HEK293T (cell line): ENCODE results near the gene GPHN.

Experiments
- CTCF ChIA-PET: fragments of 350-600 bp; formaldehyde crosslinking; extraction: SDS; loops from one replicate; lab custom pipeline; 2021; ENCODE audit warnings: antibody characterized with exemption, inconsistent platforms; lab: Yijun Ruan, JAX
- POLR2A ChIA-PET: fragments of 350-600 bp; formaldehyde crosslinking; extraction: SDS; loops from one replicate; lab custom pipeline; 2020; ENCODE audit warnings: antibody characterized with exemption, inconsistent platforms; lab: Yijun Ruan, JAX
- DNase-seq: peaks from one replicate; pipeline ENCODE4 v3.0.0; 2012; ENCODE audit warnings: mixed read lengths; ENCODE audit errors: extremely low spot score
- ARNT ChIP-seq: fragments of 450-650 bp; IDR thresholded peaks from 2 replicates; pipeline ENCODE4 v1.6.1; 2017; ENCODE audit warnings: mild to moderate bottlenecking
- BHLHE40 ChIP-seq: fragments of 450-650 bp; IDR thresholded peaks from 2 replicates; pipeline ENCODE4 v1.6.1; 2016; ENCODE audit warnings: mild to moderate bottlenecking, moderate library complexity, borderline replicate concordance
- CTBP1 ChIP-seq: fragments of 450-650 bp; IDR thresholded peaks from 2 replicates; pipeline ENCODE4 v1.6.1; 2016; ENCODE audit warnings: borderline replicate concordance
- ELF4 ChIP-seq: fragments of 450-650 bp; IDR thresholded peaks from 2 replicates; pipeline ENCODE4 v1.6.1; 2017; ENCODE audit warnings: antibody characterized with exemption
- FOXA1 ChIP-seq: fragments of 450-650 bp; IDR thresholded peaks from 2 replicates; pipeline ENCODE4 v1.6.1; 2016; ENCODE audit warnings: mild to moderate bottlenecking
- FOXK2 ChIP-seq: fragments of 450-650 bp; IDR thresholded peaks from 2 replicates; pipeline ENCODE4 v1.6.1; 2016; ENCODE audit warnings: mild to moderate bottlenecking
- FOXM1 ChIP-seq: fragments of 450-650 bp; IDR thresholded peaks from 2 replicates; pipeline ENCODE4 v1.6.1; 2017; ENCODE audit warnings: mild to moderate bottlenecking, borderline replicate concordance
- HDGF ChIP-seq: fragments of 450-650 bp; IDR thresholded peaks from 2 replicates; pipeline ENCODE4 v1.6.1; 2017; ENCODE audit warnings: antibody characterized with exemption, borderline replicate concordance
- L3MBTL2 ChIP-seq: fragments of 450-650 bp; conservative IDR thresholded peaks from 2 replicates; pipeline ENCODE4 v1.6.1; 2016; ENCODE audit warnings: mild to moderate bottlenecking
- LEF1 ChIP-seq: fragments of 450-650 bp; IDR thresholded peaks from 2 replicates; pipeline ENCODE4 v1.6.1; 2017; ENCODE audit warnings: mild to moderate bottlenecking, borderline replicate concordance
- NFRKB ChIP-seq: fragments of 450-650 bp; IDR thresholded peaks from 2 replicates; pipeline ENCODE4 v1.6.1; 2016; ENCODE audit warnings: mild to moderate bottlenecking, moderate library complexity
- SP1 ChIP-seq: fragments of 450-650 bp; IDR thresholded peaks from 2 replicates; pipeline ENCODE4 v1.6.1; 2017
- SUZ12 ChIP-seq: fragments of 450-650 bp; IDR thresholded peaks from 2 replicates; pipeline ENCODE4 v1.6.1; 2016; ENCODE audit warnings: mild to moderate bottlenecking
- TARDBP ChIP-seq: fragments of 450-650 bp; IDR thresholded peaks from 2 replicates; pipeline ENCODE4 v1.6.1; 2016
- ZNF384 ChIP-seq: fragments of 450-650 bp; IDR thresholded peaks from 2 replicates; pipeline ENCODE4 v1.6.1; 2016
- TF ChIP-seq, protein P1 (sequence below): fragments of 450-650 bp; IDR thresholded peaks from 2 replicates; pipeline ENCODE4 v1.6.1; 2016

GPHN gene

GRCh38 chr14:67187826-67188225 lies 679.9 kb downstream of the GPHN start:
- POLR2A ChIA-PET, result interaction anchor here (0.9 kb wide), 1 partner anchor 53 kb away, joined by 3 read pairs; the partner anchor contains the start of gene PALS1
- CTCF ChIA-PET, result no interaction called here
- TF ChIP-seq BHLHE40 (no peak), ELF4 (no peak), FOXA1 (no peak), FOXK2 (no peak), ZNF384 (no peak), LEF1 (no peak), CTBP1 (no peak), FOXM1 (no peak), HDGF (no peak), SUZ12 (no peak), NFRKB (no peak), ARNT (no peak), TARDBP (no peak), SP1 (no peak), L3MBTL2 (no peak)
- TF ChIP-seq, protein P1, sequence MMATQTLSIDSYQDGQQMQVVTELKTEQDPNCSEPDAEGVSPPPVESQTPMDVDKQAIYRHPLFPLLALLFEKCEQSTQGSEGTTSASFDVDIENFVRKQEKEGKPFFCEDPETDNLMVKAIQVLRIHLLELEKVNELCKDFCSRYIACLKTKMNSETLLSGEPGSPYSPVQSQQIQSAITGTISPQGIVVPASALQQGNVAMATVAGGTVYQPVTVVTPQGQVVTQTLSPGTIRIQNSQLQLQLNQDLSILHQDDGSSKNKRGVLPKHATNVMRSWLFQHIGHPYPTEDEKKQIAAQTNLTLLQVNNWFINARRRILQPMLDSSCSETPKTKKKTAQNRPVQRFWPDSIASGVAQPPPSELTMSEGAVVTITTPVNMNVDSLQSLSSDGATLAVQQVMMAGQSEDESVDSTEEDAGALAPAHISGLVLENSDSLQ, result no peak
- DNase-seq, result no peak

GRCh38 chr14:67188326-67188725 lies 680.4 kb downstream of the GPHN start:
- ChIA-PET POLR2A (interaction anchor here (0.9 kb wide), 1 partner anchor 52 kb away, joined by 3 read pairs; the partner anchor contains the start of gene PALS1), CTCF (no interaction called here)
- TF ChIP-seq FOXA1, result no peak
- no peak for TF ChIP-seq CTBP1
- no peak for TF ChIP-seq LEF1
- no peak for TF ChIP-seq BHLHE40
- TF ChIP-seq FOXK2, result no peak
- TF ChIP-seq ELF4, result no peak
- no peak for TF ChIP-seq FOXM1
- TF ChIP-seq ZNF384, result no peak
- TF ChIP-seq SP1, result no peak
- TF ChIP-seq TARDBP, result no peak
- no peak for TF ChIP-seq ARNT
- no peak for TF ChIP-seq HDGF
- TF ChIP-seq NFRKB, result no peak
- DNase-seq, result no peak

DNA sequence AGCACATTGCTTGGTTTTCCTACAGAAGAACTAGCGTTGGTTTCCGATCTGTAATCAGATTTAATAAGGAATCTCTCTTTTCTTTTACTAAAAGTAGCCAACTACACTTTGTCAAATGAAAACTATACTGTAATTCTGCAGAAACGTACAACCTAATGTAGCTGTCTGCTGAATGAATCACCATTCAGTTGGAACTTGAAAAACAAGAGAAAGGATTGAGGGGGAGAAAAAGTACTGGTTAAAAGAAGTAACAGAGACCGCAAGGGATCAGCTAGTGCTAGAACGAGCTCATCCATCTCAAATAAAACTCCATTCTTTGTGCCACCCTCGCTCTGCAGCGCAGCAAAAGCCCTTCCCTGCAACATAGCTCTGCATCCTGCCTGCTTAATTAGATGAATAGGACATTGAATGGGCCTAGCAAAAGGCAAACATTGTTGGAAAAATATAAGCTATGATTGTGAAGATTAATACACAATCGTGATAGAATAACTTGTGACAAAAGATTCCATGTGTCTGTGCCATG lies 683.9 kb downstream of the GPHN start:
- ChIA-PET POLR2A (no interaction called here), CTCF (no interaction called here)
- no peak for DNase-seq
- TF ChIP-seq L3MBTL2, result no peak
- no peak for TF ChIP-seq ARNT
- TF ChIP-seq LEF1, result no peak
- TF ChIP-seq CTBP1, result no peak
- TF ChIP-seq HDGF, result no peak
- no peak for TF ChIP-seq FOXM1
- TF ChIP-seq FOXA1, result no peak
- no peak for TF ChIP-seq SP1
- no peak for TF ChIP-seq NFRKB
- no peak for TF ChIP-seq TARDBP
- TF ChIP-seq ZNF384, result no peak
- TF ChIP-seq, protein P1, result no peak
- TF ChIP-seq SUZ12, result no peak
- no peak for TF ChIP-seq BHLHE40
- no peak for TF ChIP-seq FOXK2
- no peak for TF ChIP-seq ELF4

- TF ChIP-seq HDGF (no peak), L3MBTL2 (no peak), SP1 (no peak), LEF1 (no peak), ARNT (no peak), FOXM1 (no peak), CTBP1 (no peak), ELF4 (no peak), SUZ12 (no peak), NFRKB (no peak), FOXK2 (no peak), FOXA1 (no peak), BHLHE40 (no peak), ZNF384 (no peak), TARDBP (no peak)
- TF ChIP-seq, protein P1, result no peak
- DNase-seq, result no peak
- CTCF ChIA-PET, result no interaction called here
- POLR2A ChIA-PET, result no interaction called here
These were observed 684.4 kb downstream of the GPHN start for GRCh38 chr14:67192366-67192765.

DNA sequence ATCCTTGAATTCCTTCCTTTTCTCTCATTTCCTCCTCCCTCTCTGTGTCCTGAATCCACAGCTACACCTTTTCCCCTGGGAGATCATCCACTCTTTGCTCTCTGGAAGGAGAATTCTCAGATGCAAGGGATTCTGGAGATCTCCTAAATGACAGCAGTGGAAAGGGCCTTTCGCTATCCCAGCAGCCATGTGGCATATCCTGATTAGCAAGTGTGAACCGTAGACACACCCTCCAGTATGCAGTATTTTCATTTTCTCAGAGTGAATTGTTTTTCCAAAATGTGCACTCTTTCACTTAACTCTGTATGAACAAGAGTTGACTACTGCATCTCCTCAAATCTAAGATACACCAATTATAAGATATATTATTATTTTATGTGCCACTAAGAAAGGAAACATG lies 687.3 kb downstream of the GPHN start:
- TF ChIP-seq FOXM1 (no peak), BHLHE40 (no peak), CTBP1 (no peak), ARNT (no peak), SUZ12 (no peak), FOXK2 (no peak), ZNF384 (no peak), TARDBP (no peak), NFRKB (no peak), SP1 (no peak)
- TF ChIP-seq, protein P1, result no peak
- CTCF ChIA-PET, result no interaction called here
- no peak for DNase-seq
- POLR2A ChIA-PET, result no interaction called here
